A549 (cell line): ENCODE measurements around the gene SORCS1.

Experiments
- CBX2 ChIP-seq: fragments of 200-600 bp; sonication (generic); IDR thresholded peaks from 2 replicates; pipeline ENCODE4 v1.6.1; 2016; ENCODE audit warnings: low read depth, mild to moderate bottlenecking, borderline replicate concordance
- CTCF ChIP-seq: fragments of >200 bp; sonication (Bioruptor Twin); formaldehyde crosslinking; IDR thresholded peaks from 3 replicates; pipeline ENCODE4 v1.5.1; 2016
- TP53 ChIP-seq: fragments of 250-450 bp; sonication (Bioruptor Pico); IDR thresholded peaks from 2 replicates; pipeline ENCODE4 v1.5.0; 2021; ENCODE audit warnings: mild to moderate bottlenecking, moderate library complexity

- TF ChIP-seq CBX2: no peak
- TF ChIP-seq TP53: no peak
- no peak for TF ChIP-seq CTCF
Measured at GRCh38 chr10:106935978-106936451, 228.5 kb downstream of the SORCS1 start.
